Central memory CD4-positive, alpha-beta T cell (primary cell): ENCODE data around the gene SCG3.

Experiments
- DNase-seq: peaks from one replicate; pipeline ENCODE4 v3.0.0; 2022

The SCG3 gene

GRCh38 chr15:51760805-51761204 lies 79.5 kb downstream of the SCG3 start:
- DNase-seq, result no peak

GRCh38 chr15:51765751-51766150 lies 84.4 kb downstream of the SCG3 start:
- DNase-seq, result no peak

- no peak for DNase-seq
These were observed 85.0 kb downstream of the SCG3 start for GRCh38 chr15:51766341-51766740.

- no peak for DNase-seq
These were observed 86.7 kb downstream of the SCG3 start for GRCh38 chr15:51768018-51768417.
